HG03196 (cell line): ENCODE results near the gene SH3GL2.

ENCODE experiments used
- ATAC-seq: cut with Tn5 transposase; IDR thresholded peaks from one replicate; pipeline ENCODE4 v1.9.1; 2021; ENCODE audit not compliant: unreplicated experiment

SH3GL2 gene

GRCh38 chr9:17653947-17654465 lies 75.1 kb downstream of the SH3GL2 start:
- ATAC-seq = no peak

GRCh38 chr9:17656889-17657288 lies 78.0 kb downstream of the SH3GL2 start:
- no peak for ATAC-seq

DNA sequence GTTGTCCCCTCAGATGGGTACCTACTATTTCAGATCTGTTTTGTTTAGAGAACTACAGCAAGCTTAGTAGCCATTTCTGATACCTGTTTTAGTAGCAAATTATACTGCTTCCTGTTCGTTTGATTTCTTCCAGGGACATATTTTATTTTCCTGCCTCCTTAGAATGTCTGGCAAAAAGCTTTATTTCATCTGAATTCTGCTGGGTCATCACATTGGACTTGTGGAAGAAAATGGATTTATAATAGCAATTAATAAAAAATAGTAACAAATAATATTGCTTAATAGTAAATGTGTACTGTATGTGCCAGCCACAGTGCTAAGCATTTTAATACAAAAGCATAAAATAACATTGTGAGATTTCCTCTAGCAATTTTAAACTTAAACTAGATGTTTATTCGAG lies 79.4 kb downstream of the SH3GL2 start:
- ATAC-seq = no peak

DNA sequence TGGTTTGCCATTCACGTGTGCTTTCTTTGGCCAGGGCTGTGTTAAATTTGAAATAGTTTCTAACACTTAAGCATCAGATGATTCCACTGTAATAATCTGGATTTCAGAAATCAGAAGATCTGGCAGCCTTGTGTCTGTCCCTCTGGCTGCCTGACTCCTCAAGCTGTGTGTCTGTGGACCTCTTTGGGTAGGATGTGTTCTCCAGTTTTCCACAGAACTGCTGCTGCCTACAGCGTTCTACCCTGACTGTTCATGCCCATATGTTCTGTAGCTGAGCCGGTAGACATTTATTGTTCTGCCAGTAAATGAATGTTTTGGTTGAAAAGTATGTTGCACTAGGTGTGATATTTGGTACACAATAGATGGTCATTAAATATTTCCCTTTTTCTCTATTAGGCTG lies 81.3 kb downstream of the SH3GL2 start:
- no peak for ATAC-seq

DNA sequence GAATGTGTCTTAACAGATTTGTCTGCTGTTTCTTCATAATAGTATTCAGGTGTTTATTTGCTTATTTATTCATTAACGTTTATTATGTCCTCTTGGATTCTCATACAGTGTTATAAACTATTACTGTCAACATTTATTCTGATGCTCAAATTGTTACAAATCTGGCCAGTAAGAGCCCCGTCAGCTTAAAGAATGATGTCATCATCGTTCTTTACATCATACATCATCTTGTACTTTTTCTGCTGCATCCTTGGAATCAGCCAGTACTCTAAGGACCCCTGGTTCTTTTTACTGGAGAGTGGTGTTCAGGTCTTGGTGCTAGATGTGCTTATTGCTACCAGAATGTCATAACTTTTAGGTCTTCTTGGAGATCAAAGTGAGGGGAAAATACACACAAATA lies 86.6 kb downstream of the SH3GL2 start:
- ATAC-seq = no peak

DNA sequence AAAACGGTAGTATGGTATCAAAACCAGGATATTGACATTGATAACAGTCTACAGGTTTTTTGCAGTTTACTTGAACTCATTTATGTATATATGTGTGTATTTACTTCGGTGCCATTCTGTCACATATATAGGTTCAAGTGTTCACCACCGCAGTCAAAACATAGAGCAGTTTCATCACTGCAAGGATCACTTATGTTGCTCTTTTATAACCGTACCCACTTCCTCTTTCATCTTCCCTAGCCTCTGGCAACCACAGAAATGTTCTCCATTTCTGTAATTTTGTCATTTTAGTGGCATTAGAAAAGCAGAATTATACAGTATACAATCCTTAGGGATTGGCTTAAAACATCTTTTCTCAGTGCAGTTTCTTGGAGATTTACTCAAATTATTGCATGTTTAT lies 90.3 kb downstream of the SH3GL2 start:
- no peak for ATAC-seq

DNA sequence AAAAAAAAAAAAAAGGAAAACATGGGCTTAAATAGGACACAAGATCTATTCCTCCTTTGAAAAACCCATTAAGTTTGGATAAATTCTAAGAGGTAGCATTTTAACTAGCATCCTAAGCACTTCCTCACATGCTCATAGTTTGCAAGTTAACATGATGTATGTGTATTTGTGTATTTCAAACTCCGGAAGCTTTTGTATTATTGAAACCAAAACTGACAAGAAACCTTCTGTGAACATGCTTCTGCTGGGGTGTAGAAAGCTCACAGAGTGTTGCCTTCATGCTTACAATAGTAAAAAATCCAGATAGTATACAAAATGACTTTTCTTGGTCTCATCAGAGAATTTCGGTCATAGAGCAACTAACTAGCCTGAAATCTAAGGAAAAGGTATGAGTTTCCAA lies 103.8 kb downstream of the SH3GL2 start:
- no peak for ATAC-seq

DNA sequence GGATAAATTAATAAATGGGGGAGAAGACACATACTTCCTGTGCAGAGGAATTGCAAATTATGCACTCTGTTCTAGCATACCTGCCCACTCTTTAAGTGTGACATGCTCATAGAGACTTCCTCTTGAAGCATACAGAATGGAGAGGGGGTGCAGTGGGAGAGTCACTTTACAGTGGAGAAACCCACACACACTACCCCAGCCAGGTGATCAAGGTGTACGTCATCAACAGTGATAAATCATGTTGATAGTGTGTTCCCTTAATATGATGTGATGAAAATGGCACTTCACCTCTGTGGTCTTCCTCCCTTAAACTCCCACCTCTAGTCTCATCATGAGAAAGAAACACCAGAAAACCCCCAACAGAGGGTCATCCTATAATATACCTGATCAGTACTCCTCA lies 110.0 kb downstream of the SH3GL2 start:
- no peak for ATAC-seq

DNA sequence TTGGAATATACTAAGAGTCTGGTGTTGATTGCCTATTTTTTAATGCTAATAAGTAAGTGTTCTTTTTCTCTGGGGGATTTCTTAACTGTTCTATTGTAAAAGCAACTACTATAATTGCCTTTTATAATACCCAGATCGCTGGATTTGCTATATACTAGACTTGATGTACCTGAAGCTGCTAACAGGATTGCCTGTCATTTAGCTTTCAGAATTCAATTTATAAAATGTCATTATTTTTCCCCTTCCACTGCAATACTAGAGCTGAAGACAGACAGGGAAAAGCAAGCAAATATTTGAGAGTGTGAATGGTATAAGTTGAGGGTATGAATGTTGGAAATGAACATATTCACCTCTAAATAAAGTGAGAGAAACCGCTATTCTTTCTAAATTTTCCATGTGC lies 115.5 kb downstream of the SH3GL2 start:
- ATAC-seq = no peak

GRCh38 chr9:17695482-17695881 lies 116.6 kb downstream of the SH3GL2 start:
- no peak for ATAC-seq

GRCh38 chr9:17699615-17700330 lies 120.9 kb downstream of the SH3GL2 start:
- ATAC-seq = no peak

GRCh38 chr9:17706347-17706746 lies 127.5 kb downstream of the SH3GL2 start:
- ATAC-seq = no peak

DNA sequence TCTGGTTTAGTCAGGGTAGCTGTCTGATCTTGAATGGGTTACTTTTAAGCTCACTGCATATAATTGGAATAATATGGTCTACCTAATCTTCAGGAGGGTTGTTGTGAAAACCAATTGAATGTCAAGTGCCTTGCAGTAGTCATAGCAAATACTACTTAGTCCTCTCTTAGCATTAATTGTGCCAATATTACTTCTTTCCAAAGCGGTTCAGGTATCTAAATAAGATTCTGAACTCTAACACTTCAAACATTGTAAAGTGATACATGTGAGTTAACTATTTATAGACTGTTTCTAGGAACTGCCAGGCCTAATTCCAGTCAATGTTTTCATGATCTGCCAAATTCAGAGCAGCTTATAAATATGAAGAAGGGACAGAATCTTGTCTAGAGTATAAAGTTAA lies 140.2 kb downstream of the SH3GL2 start:
- no peak for ATAC-seq

DNA sequence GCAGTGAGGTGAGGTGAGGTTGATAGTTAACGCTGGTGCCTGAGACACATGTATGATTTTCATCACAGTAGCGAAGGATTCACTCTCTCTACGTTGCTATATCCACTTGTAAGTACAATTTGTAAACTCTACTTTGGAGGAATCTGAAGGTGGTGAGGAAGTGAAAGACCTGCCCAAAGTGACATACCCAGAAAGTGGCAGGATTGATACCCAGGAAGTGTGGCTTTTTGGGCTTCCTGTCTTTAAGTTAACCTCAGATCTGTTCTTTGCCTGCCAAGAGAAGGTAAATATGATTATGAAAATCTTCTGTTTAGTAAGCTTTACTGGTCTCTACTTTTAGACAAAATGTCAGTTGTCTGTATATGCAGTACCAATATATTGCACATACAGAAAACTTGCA lies 143.1 kb downstream of the SH3GL2 start:
- ATAC-seq = no peak

DNA sequence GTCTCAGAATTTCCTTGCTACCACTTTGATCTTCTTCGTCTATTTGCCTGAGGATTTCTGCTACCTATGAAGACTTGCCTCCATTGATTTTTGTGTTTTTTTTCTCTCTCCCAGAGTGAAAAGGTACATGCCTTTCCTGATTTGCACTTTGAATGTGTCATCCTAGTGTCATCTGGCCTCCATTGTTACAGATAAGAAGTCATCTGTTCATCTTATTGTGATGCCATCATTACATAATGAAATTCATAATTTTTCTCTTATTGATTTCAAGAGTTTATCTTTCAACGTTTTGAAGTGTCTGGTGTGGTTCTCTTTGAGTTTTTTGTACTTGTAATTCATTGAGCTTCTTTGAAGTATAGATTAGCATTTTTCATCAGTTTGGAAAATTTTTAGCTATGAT lies 144.8 kb downstream of the SH3GL2 start:
- ATAC-seq = no peak

GRCh38 chr9:17725399-17726010 lies 146.6 kb downstream of the SH3GL2 start:
- ATAC-seq = no peak

- ATAC-seq = no peak
Observed at GRCh38 chr9:17726298-17726697, 147.4 kb downstream of the SH3GL2 start.

DNA sequence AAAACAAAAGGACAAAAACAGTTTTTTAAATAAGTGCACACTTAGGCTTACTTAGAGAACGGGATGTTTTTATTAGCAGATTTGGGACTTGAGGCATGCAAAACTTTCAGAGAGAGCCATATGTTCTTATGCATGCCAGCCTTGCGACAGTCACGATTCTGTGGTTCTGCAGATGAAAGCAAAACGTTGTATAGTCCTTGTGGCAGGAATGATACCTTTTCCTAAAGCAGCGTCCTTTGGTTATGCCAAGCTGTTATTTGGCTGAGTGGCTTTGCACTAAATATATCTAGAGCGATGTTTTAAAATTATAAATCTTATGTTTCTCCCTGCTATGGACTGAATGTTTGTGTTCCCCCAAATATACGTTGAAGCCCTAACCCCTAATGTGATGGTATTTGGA lies 152.0 kb downstream of the SH3GL2 start:
- ATAC-seq = no peak

GRCh38 chr9:17731308-17731707 lies 152.4 kb downstream of the SH3GL2 start:
- ATAC-seq = no peak

GRCh38 chr9:17734674-17735073 lies 155.8 kb downstream of the SH3GL2 start:
- ATAC-seq = no peak

DNA sequence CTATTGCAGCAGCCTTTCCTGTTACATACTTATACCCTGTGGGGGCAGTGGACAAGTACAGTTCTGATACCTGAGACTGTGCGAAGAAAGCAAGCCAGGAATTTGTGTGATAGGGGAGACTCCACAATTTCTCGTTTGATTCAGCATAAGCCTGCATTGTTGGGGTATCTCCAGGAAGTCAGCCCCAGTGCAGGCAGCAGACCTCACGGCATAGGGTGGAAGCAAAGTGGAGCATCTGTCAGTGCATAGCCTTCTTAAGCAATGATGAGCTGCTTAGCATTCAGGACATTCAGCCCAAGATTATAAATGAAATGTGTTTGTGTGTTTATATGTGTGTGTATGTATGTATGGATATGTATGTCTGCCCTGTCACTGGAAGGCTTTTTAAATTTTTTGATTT lies 157.0 kb downstream of the SH3GL2 start:
- no peak for ATAC-seq

DNA sequence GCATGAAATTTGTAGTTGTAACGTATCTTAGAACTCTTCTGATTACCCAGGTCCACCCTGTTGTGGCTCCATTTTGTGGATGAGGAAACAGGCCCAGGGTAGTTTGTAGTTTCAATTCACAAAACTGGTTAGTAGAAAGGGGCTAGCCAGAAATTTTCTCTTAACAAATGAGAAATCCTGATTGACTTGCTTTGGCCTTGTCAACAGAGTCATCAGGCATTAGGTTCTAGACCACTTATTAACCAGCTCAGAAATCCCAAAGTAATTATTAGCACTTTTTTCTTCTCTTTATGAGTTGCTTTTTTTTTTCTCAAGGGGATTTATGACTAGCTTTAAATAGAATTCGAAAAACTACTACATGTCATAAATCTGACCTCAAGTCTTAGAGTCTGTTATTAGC lies 160.2 kb downstream of the SH3GL2 start:
- no peak for ATAC-seq

DNA sequence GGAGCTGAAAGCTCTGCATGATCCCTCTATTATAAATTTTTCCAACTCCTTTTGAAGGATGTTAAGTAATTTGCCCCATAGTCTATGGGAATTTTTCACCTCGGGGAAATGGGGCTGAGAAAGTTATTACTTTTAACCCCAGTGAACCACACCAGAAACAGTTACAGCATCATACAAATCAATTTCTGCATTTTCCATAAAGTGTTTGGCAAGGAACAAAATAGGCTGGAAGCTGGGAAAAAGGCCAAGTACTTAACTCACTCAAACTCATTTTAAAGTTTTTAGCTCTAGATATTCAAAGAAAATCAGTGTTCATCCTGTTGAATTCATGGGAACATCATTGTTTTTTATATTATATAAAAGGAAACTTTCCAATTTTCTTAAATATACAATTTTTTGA lies 160.9 kb downstream of the SH3GL2 start:
- ATAC-seq = no peak
